Esophagus muscularis mucosa (tissue), 4 donors: ENCODE data around the gene USP20. TPM values are rescaled to one million over a fixed set of nuclear protein-coding genes. Genes with fewer than 3 reads are reported as not detected.

Experiments used
- DNase-seq: peaks from one replicate; pipeline ENCODE4 v3.0.0-alpha.2; 2017; ENCODE audit errors: extremely low spot score
- H3K27ac ChIP-seq, 4 donors: fragments of 200-600 bp; sonication (generic); replicated peaks in 1 of 4; 1 replicate in 3 of 4; 2 replicates in 1 of 4; pipeline ENCODE4 v1.5.1; 2016 to 2019; ENCODE audit warnings: mild to moderate bottlenecking in 1 of 4
- H3K27me3 ChIP-seq, 4 donors: fragments of 200-600 bp; sonication (generic); one replicate each; pipeline versions ENCODE4 v1.5.1 to v1.6.0; 2016 to 2019
- H3K36me3 ChIP-seq, 4 donors: fragments of 200-600 bp; sonication (generic); one replicate each; pipeline ENCODE4 v1.5.1; 2016 to 2019
- H3K4me1 ChIP-seq, 4 donors: fragments of 200-600 bp; sonication (generic); one replicate each; pipeline ENCODE4 v1.5.1; 2016 to 2019
- H3K4me3 ChIP-seq, 4 donors: fragments of 200-600 bp; sonication (generic); 1 replicate in 2 of 4; 2 replicates in 2 of 4; pipeline ENCODE4 v1.5.1; 2016 to 2019; ENCODE audit warnings: mild to moderate bottlenecking in 4 of 4, moderate library complexity in 1 of 4
- H3K9me3 ChIP-seq, 4 donors: fragments of 200-600 bp; sonication (generic); 1 replicate in 3 of 4; 2 replicates in 1 of 4; pipeline ENCODE4 v1.5.1; 2016 to 2019
- CTCF ChIP-seq, 3 experiments: fragments of 200-600 bp in 2 of 3; fragments of 450-650 bp in 1 of 3; sonication (generic) in 2 of 3; IDR thresholded peaks; one replicate each; pipeline ENCODE4 v1.5.1; 2017 to 2019; ENCODE audit warnings: antibody characterized with exemption in 3 of 3, mild to moderate bottlenecking in 2 of 3, moderate library complexity in 1 of 3
- EP300 ChIP-seq: sonication (generic); formaldehyde crosslinking; IDR thresholded peaks from one replicate; pipeline ENCODE4 v1.6.1; 2017; ENCODE audit warnings: antibody characterized with exemption
- POLR2A ChIP-seq: fragments of 450-650 bp; IDR thresholded peaks from one replicate; pipeline ENCODE4 v1.6.1; 2017; ENCODE audit warnings: antibody characterized with exemption, moderate library complexity, mild to moderate bottlenecking, low read depth
- POLR2AphosphoS5 ChIP-seq, 2 donors: sonication (generic); formaldehyde crosslinking; IDR thresholded peaks; one replicate each; pipeline ENCODE4 v1.6.1; 2017; ENCODE audit warnings: antibody characterized with exemption in 2 of 2
- WGBS: methylation state at CpG from one replicate; pipeline ENCODE4 v1.1.5; 2018; 5-methylcytosine and 5-hydroxymethylcytosine counted together
- intact Hi-C: fragments of 100-400 bp; cut with DNase I; formaldehyde crosslinking; loops from one replicate; pipeline ENCODE4 v1.15.1; 2023
- total RNA-seq, 4 donors: library from RNA; depleted of rRNA; stranded (reverse); fragments of >200 nt; gene quantifications; one replicate each; pipeline versions ENCODE4 v1.1.0 to v1.2.1, GENCODE V29; 2016

Gene USP20
- total RNA-seq, 4 donors from 2014 or later, result 31.1 to 45.3 (median 38.7) TPM

GRCh38 chr9:129871046-129871445 lies 35.8 kb downstream of the USP20 start:
- no peak for TF ChIP-seq CTCF (IDR thresholded peaks at IDR 0.05)
- no peak for TF ChIP-seq POLR2AphosphoS5 (IDR thresholded peaks at IDR 0.05)
- TF ChIP-seq EP300, result no peak
- TF ChIP-seq POLR2A, result no peak
- H3K27me3 ChIP-seq, result no peaks in the 10 kb centered on the region
- no peak for DNase-seq
- intact Hi-C loops, result no loop called here
- H3K36me3 ChIP-seq, result peaks cover 35 to 51% (median 49%) of the 10 kb centered on the region in 4 donors
- no peaks in the 10 kb centered on the region for H3K4me1 ChIP-seq
- H3K4me3 ChIP-seq, result no peak overlapping the region
- 91% methylated on average over 10 of the region's 11 CpGs for WGBS
- H3K9me3 ChIP-seq, result no peaks in the 10 kb centered on the region
- H3K27ac ChIP-seq, result no peak overlapping the region

- Histone ChIP-seq H3K9me3 (no peaks in the 10 kb centered on the region), H3K36me3 (peaks cover 22 to 39% (median 26%) of the 10 kb centered on the region in 4 donors), H3K4me3 (no peak overlapping the region), H3K27ac (no peak overlapping the region), H3K27me3 (no peaks in the 10 kb centered on the region), H3K4me1 (no peaks in the 10 kb centered on the region)
- DNase-seq, result no peak
- intact Hi-C loops, result no loop called here
- whole genome bisulfite sequencing, result 94% methylated on average over 5 of the region's 16 CpGs
- TF ChIP-seq CTCF (IDR thresholded peaks at IDR 0.05) (no peak), POLR2AphosphoS5 (IDR thresholded peaks at IDR 0.05) (no peak)
These were observed 38.4 kb downstream of the USP20 start for GRCh38 chr9:129873563-129874190.

- H3K4me1 ChIP-seq, result peaks cover 0 to 2% (median 0%) of the 10 kb centered on the region in 4 donors
- TF ChIP-seq POLR2A (no peak), POLR2AphosphoS5 (IDR thresholded peaks at IDR 0.05) (no peak), CTCF (IDR thresholded peaks at IDR 0.05) (no peak), EP300 (no peak)
- peaks cover 14 to 37% (median 22%) of the 10 kb centered on the region in 4 donors for H3K36me3 ChIP-seq
- no peaks in the 10 kb centered on the region for H3K9me3 ChIP-seq
- H3K4me3 ChIP-seq, result no peak overlapping the region
- intact Hi-C loops, result no loop called here
- peak overlapping the region in 1 of 4 donors; percentile 6 for H3K27ac ChIP-seq
- no peak for DNase-seq
- no peaks in the 10 kb centered on the region for H3K27me3 ChIP-seq
- WGBS, result 90% methylated on average over 37 of the region's 38 CpGs
These were observed 39.2 kb downstream of the USP20 start for GRCh38 chr9:129874261-129875101.

GRCh38 chr9:129875181-129875611 lies 39.9 kb downstream of the USP20 start:
- no peak overlapping the region for H3K4me3 ChIP-seq
- H3K36me3 ChIP-seq, result peaks cover 7 to 37% (median 19%) of the 10 kb centered on the region in 4 donors
- peaks cover 0 to 9% (median 4%) of the 10 kb centered on the region in 4 donors for H3K4me1 ChIP-seq
- no peak for TF ChIP-seq POLR2AphosphoS5 (IDR thresholded peaks at IDR 0.05)
- intact Hi-C loops, result no loop called here
- H3K27ac ChIP-seq, result peak overlapping the region in 1 of 4 donors; percentile 6
- no peak for DNase-seq
- no peaks in the 10 kb centered on the region for H3K9me3 ChIP-seq
- H3K27me3 ChIP-seq, result no peaks in the 10 kb centered on the region
- 87% methylated on average over 23 of the region's 23 CpGs for WGBS

- peaks cover 0 to 16% (median 10%) of the 10 kb centered on the region in 4 donors for H3K4me1 ChIP-seq
- TF ChIP-seq POLR2A (no peak), CTCF (IDR thresholded peaks at IDR 0.05) (no peak), POLR2AphosphoS5 (IDR thresholded peaks at IDR 0.05) (no peak), EP300 (no peak)
- H3K36me3 ChIP-seq, result peaks cover 6 to 37% (median 17%) of the 10 kb centered on the region in 4 donors
- no peak for DNase-seq
- WGBS, result 93% methylated on average over 27 of the region's 27 CpGs
- no peaks in the 10 kb centered on the region for H3K27me3 ChIP-seq
- H3K27ac ChIP-seq, result peak overlapping the region in 1 of 4 donors; percentile 6
- no peaks in the 10 kb centered on the region for H3K9me3 ChIP-seq
- intact Hi-C loops, result no loop called here
- H3K4me3 ChIP-seq, result no peak overlapping the region
These were observed 40.6 kb downstream of the USP20 start for GRCh38 chr9:129875687-129876395.
